HG03025 (cell line): Measurements from ENCODE around the gene FTSJ3.
A peak's percentile ranks its signal among the peaks of the same experiment; 100 is the strongest.

Source experiments
- ATAC-seq: cut with Tn5 transposase; IDR thresholded peaks from one replicate; pipeline ENCODE4 v1.9.1; 2021; ENCODE audit warnings: mild to moderate bottlenecking, moderate library complexity; ENCODE audit not compliant: unreplicated experiment, low FRiP score

FTSJ3 gene

DNA sequence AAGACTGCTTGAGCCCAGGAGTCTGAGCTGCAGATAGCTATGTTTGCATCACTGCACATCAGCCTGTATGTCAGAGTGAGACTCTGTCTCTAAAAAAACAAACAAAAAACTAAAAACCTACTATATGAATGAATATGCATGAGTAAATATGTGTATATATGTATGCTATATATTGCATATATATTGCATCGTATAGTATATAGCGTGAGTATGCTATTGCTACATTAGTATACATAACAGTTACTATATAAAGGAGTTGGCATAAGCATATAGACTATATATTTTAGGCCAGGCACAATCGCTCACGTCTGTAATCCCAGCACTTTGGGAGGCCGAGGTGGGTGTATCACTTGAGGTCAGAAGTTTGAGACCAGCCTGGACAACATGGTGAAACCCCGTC is 37.4 kb downstream of the FTSJ3 start:
- ATAC-seq = no peak

DNA sequence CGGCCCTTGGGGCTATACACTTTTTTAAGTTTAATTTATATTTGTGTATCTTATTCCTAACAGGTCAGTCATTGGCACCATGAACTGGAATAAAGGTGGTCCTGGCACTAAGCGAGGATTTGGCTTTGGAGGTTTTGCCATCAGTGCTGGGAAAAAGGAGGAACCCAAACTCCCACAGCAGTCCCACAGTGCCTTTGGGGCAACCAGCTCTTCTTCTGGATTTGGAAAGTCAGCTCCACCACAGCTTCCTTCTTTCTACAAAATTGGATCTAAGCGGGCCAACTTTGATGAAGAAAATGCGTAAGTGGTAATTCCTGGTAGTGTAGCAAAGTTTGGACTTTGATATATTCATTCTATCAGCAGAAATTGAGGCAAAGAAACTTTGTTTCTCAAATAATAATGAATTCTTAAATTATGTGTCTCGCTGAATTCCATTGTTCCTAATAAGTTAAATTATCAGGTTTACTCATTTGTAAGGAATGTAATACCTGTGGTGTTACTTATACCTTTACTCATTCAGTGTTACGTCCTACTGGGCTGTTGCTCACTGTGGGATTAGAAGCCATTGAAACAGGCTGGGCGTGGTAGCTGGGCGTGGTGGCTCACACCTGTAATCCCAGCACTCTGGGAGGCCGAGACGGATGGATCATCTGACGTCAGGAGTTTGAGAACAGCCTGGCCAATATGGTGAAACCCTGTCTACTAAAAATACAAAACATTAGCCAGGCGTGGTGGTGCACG is 40.3 kb downstream of the FTSJ3 start:
- no peak for ATAC-seq

DNA sequence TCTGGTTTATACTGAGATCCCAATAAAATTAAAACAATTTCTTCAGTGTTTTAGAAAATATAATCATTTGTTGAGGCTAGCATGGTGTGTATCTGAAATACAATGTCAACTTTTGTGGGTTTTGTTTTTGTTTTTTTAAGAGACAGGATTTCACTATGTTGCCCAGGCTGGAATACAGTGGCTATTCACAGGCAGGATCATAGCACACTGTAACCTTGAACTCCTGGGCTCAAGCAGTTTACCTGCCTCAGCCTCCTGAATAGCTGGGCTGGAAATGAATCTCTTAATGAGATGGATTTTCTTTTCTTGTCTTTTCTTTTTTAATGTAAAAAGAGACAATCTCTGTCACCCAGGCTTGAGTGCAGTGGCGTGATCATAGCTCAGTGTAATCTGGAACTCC is 41.3 kb downstream of the FTSJ3 start:
- no peak for ATAC-seq

DNA sequence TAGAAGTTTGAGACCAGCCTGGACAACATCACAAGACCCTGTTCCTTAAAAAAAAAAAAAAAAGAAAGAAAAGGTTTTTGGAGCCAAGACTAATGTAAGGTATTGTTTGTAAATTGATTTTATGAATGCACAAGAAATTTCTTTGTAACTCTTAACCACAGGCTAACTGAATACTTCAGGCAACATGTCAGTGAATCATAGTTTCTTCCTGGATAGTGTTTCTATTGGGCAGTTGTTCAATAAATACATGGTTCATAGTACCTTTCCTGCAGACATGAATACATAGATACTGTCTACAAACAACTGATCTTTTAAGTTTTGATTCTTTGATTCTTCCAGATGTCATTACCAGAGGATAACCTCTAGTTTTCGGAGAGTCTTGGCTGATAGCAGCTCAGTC is 41.9 kb downstream of the FTSJ3 start:
- ATAC-seq = no peak

DNA sequence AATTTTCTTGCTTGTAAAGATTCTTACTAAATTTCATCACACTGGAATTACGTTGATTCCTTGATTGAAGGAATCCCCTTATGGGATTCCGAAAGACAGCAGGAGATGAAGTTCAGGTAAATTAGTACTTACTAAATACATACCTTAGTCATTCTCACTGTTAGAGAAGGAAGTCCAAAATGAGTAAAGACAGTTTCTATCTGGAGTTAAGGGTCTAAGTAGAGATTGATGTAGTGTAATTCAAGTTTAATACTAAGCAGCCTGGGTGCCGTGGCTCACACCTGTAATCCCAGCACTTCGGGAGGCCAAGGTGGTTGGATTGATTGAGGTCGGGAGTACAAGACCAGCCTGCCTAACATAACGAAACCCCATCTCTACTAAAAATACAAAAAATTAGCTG is 43.9 kb downstream of the FTSJ3 start:
- ATAC-seq = no peak

DNA sequence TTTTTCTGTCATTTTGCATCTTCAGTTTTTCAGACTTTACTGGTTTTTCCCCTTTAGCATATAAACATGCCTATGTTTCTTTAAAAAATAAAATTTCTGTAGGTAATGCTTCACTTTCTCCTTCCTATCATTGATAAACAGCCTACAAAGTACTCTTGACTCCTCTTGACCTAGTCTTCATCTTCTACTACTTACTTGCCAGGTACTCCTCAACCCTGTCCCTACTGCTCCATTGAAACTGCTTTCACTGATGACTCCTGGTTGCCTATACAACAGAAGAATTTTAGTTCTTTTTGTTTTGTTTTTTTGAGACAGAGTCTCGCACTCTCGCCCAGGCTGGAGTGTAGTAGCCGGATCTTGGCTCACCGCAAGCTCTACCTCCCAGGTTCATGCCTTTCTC is 46.5 kb downstream of the FTSJ3 start:
- no peak for ATAC-seq

DNA sequence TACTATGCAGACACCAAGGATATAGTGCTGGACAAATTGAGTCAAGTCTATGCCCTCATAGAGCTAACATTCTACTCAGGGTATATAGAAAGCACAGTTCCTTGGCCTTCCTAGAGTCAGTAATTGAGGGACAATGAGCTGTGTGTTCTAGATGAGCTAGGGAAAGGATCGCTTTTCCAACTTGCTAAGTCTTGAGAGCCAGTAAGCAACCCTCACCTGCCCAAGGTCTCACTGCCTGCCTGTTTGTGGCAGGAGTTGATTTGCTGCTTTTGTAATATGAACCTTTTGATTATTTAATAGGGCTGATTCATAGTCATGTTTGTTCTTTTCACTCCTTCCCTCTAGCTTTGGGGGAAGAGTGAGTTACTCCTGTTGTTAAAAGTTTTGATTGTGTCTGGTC is 47.0 kb downstream of the FTSJ3 start:
- no peak for ATAC-seq

DNA sequence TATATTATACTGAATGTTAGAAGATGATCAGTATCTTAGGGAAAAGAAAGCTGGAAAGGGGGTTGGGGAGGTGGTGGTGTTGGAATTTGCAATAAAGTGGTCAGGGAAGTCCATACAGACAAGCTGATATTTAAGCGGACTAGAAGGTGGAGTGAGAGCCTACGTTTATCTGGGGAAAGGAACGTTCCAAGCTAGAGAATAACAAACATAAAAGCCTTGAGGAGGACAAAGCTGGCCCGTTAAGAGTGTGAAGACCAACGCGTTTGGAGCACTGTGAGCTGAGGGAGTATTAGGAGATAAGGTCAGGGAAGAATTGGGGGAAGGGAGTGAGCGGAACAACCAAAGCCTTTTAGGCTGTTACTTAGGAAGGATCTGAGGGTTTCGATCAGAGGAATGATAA is 52.0 kb downstream of the FTSJ3 start:
- ATAC-seq = no peak

DNA sequence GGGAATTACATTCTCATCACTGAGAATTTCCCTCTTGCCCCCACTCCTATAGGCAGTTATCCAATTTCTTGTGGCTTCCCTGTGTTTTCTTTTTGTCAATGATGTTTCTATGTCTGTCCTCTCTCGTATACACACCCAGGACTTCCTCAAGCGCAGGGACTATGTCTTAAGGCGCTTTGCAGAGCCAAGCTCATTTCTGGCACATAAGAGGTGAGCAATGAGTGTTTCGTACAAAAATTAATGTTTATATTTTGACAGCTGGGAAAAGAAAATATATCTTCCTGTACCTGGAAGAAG is 52.5 kb downstream of the FTSJ3 start:
- ATAC-seq = no peak

DNA sequence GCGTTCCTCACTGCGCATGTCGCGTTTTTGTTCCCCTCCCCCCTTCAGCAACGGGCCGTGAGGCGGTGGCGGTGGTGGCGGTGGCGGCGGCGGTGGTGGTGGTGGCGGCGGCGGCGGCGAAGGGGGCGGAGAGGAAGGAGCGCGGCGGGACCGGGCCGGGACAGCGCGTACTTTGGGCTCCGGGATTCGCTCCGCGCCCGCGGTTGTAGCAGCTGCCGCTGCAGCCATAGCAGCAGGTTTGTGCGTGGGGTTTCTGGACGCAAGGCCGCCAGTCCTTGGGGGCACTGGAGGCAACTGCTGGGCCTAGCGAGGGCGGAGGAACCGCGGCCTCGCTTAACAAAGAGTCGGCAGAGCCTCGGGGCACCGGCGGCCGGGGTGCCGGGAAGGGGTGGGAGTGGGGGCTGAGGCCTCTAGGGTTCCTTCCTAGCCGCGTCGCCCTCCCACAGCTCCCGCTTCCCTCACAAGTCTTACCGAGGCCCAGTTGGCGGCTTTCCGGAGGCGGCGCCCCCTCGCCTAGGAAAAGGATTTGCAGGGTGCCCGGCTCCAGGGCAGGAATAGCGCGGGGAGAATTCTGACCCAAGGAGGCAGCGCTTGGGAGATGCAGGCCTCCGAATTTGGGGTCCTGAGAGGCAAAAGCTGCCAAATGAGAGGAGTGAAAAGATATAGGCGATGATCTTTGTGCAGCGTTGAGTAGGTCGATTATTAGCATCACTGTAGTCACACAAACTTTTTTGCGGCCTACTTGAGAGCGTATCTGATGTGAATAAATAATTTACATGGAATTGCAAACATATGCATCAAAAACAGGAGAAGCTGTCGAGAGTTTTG is 53.1 kb downstream of the FTSJ3 start, which contains the start of gene DDX42:
Gene DDX42, plus strand, starts transcription at position 30 of the 828 bp plus-strand sequence. CDS start 12,880 bp downstream, outside the sequence.
- ATAC-seq = peak; percentile 14

DNA sequence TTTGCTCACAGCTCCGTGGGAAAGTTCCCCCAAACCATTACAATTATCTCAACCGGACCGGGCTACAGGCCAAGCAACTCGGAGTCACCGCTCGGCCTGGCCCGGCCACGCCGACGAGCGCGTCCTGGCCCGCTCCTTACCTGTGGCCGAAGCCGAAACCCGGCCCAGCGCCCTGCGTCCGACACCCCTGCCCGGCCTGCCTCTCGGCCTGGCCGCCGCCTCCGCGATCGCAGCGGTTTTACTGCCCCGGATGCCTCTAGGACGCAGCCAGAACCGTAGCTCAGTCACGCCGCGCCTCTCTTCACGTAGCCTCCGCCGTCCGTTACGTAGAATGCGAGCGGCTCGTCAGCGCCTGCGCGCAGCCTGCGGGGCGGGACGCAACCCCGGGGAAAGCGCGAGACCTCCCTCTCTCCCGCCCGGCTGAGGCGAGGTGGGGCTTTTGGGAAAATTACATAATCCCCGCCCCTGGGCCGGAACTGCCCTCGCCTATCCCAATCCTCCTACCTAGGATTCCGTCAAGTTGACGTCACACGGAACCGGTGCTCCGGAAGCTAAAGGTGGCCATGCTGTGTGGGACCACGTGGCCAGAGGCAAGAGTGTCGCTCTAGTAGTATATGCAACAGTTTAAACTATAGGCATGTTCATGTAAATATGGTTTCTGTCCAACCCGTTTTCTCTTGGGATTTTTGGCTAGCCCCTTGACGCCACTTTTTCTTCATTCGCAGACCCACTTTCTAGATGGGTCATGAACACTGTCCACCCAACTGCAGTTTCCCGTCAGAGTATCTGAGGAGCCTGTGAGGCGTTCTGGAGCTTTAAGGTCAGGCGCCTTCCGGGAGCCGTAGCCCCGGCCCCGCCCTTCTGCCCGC is 54.0 kb downstream of the FTSJ3 start, which contains the start of gene CCDC47:
Gene CCDC47, minus strand, starts transcription at position 326 of the 869 bp plus-strand sequence. CDS start 7,422 bp downstream, outside the sequence.
- peak; percentile 76 for ATAC-seq

DNA sequence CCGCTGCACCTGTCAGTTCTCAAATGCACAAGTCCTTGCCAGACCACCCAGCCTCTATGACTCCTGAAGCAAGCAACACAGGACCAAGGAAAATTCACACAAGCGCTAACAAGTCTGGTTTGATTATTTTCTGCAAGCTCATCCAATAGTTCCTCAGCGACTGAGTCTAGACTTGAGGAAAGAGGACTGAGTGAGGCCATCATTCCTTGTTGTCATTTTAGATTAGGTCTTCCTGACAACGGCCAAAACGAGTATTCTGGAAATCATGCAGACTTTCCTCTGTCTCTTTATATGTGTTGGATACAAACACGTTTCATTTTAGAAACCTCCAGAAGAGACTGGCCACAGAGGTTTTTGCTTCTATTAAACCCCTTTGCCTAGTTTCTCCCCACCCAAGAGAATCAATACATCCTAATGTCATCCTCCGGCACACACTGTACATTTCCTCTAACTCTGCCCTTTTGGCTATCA is 54.6 kb downstream of the FTSJ3 start:
- ATAC-seq = no peak
